ENCODE results near the gene TSPEAR. TPM values are rescaled to one million over a fixed set of nuclear protein-coding genes. Genes with fewer than 3 reads are reported as not detected.

Gene TSPEAR
- total RNA-seq, 1 donor: not detected

DNA sequence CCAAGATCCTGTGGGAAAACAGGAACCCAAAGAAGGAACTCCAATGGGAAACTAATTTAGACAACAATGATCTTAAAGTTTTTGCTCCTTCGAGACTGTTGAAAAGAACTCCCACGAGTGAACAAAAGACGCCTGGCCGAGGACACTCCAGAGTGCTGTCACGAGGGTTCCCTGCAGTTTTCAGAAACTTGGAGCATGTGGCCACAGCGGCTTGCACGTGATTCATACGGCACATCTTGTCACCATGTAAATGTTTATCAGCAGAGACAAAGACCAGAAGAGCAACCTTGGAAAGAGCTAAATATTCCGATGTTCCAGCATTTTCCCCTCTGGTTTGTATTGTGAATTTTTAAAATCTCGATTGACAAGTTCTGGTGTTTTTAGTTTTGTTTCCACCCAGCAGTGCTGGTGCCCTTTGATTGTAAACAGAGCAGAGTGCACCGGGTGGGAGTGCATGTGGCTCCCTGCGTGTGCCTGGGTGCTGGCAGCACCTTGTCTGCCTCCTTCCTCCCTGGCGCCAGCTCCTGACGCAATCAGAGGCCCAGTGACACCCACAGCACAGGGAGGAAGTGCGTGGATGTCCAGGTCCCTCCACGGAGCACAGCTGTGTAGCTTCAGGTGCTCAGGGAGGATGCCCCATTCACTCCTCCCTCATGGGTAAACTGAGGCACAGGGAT, 233.1 kb downstream of the TSPEAR start:
- no peaks in the 10 kb centered on the region for H3K9me3 ChIP-seq (ENCODE audit: low read depth, low read length)
- no peaks in the 10 kb centered on the region for H3K27me3 ChIP-seq (ENCODE audit: insufficient read depth, low read length)
- no peak overlapping the region for H3K4me3 ChIP-seq (ENCODE audit: low read length)
- H3K4me1 ChIP-seq (ENCODE audit: insufficient read depth, low read length): no peaks in the 10 kb centered on the region

GRCh38 chr21:44477712-44478111, 233.7 kb downstream of the TSPEAR start:
- H3K4me1 ChIP-seq (ENCODE audit: insufficient read depth, low read length): no peaks in the 10 kb centered on the region
- H3K9me3 ChIP-seq (ENCODE audit: low read depth, low read length): no peaks in the 10 kb centered on the region
- H3K4me3 ChIP-seq (ENCODE audit: low read length): no peak overlapping the region
- no peaks in the 10 kb centered on the region for H3K27me3 ChIP-seq (ENCODE audit: insufficient read depth, low read length)

DNA sequence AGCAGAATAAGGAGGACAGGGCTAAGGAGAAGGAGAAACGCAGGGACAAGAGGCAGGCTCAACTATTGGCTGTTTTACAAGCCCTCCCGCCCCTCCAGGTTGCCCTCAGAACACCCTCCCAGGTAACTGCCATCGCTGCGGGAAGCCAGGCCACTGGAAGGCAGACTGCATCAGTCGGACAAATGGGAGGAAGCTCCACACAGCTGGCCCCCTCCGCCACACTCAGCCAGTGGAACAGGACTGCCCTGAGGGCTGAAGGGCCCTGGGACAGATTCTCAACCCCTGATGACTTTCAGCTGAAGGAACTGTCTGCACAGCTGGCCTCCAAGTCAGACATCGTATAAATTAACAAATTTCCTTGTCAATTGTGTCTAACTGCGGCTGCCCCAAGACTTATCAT, 234.2 kb downstream of the TSPEAR start:
- no peaks in the 10 kb centered on the region for H3K9me3 ChIP-seq (ENCODE audit: low read depth, low read length)
- H3K27me3 ChIP-seq (ENCODE audit: insufficient read depth, low read length): no peaks in the 10 kb centered on the region
- no peaks in the 10 kb centered on the region for H3K4me1 ChIP-seq (ENCODE audit: insufficient read depth, low read length)
- no peak overlapping the region for H3K4me3 ChIP-seq (ENCODE audit: low read length)

- H3K4me1 ChIP-seq (ENCODE audit: insufficient read depth, low read length): no peaks in the 10 kb centered on the region
- H3K27me3 ChIP-seq (ENCODE audit: insufficient read depth, low read length): no peaks in the 10 kb centered on the region
- no peaks in the 10 kb centered on the region for H3K9me3 ChIP-seq (ENCODE audit: low read depth, low read length)
- no peak overlapping the region for H3K4me3 ChIP-seq (ENCODE audit: low read length)
Measured at GRCh38 chr21:44475266-44475845, 236.0 kb downstream of the TSPEAR start.

DNA sequence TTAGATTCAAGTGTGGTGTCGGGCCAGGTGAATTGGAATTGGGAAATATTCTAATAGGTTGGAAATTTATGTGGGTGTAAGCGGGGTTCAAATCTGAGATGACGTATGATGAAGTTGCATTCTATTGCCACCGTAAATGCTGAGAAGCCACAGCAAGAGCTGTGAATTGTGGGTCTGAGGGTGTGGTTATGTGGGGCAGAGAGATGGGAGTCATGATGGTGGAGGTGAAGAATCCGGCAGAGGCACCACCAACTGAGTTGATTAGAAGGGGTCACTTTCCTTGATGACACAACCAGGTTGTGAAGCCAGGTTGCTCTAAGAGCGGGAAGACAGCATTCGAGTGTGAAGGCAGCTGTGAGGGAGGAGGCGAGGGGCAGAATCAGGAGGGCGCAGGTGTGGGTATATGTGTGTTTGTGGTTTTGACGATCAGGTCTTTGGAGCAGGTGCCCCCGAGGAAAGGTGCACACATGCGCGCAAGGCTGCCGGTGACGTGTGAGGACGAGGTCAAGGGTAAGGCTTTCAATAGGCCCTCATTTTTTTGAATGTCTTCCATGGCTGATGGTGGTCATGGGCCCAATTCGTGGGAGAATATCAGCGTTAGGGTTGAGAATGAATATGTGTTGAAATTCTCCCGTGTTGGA, 237.3 kb downstream of the TSPEAR start:
- H3K4me1 ChIP-seq (ENCODE audit: insufficient read depth, low read length): no peaks in the 10 kb centered on the region

DNA sequence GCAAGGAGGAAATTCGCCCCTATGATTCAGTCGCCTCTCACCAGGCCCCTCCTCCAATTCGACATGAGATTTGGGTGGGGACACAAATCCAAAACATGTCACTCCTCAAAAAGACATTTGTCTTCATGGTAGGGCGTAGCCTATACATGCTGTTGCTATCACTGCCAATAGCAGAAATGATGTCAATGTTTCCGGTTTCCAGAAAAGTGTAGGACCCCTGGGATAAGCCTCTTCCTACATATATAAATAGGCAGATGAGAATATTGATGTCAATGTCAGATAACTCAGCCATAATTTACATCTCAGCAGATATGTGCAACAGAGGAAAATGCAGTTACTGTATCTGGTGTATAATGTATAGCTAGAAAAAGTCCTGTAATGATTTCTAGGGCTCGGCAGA, 239.4 kb downstream of the TSPEAR start:
- Histone ChIP-seq H3K4me1 (ENCODE audit: insufficient read depth, low read length) (no peaks in the 10 kb centered on the region), H3K4me3 (ENCODE audit: low read length) (no peak overlapping the region), H3K27me3 (ENCODE audit: insufficient read depth, low read length) (no peaks in the 10 kb centered on the region), H3K9me3 (ENCODE audit: low read depth, low read length) (no peaks in the 10 kb centered on the region)

More for the DNA sequence above, 237.3 kb downstream of the TSPEAR start:
- no peak overlapping the region for H3K4me3 ChIP-seq (ENCODE audit: low read length)
- no peaks in the 10 kb centered on the region for H3K9me3 ChIP-seq (ENCODE audit: low read depth, low read length)
- no peaks in the 10 kb centered on the region for H3K27me3 ChIP-seq (ENCODE audit: insufficient read depth, low read length)

GRCh38 chr21:44471341-44471740, 240.0 kb downstream of the TSPEAR start:
- Histone ChIP-seq H3K9me3 (ENCODE audit: low read depth, low read length) (no peaks in the 10 kb centered on the region), H3K4me1 (ENCODE audit: insufficient read depth, low read length) (no peaks in the 10 kb centered on the region), H3K27me3 (ENCODE audit: insufficient read depth, low read length) (no peaks in the 10 kb centered on the region), H3K4me3 (ENCODE audit: low read length) (no peak overlapping the region)

GRCh38 chr21:44467859-44468195, 243.5 kb downstream of the TSPEAR start:
- no peaks in the 10 kb centered on the region for H3K27me3 ChIP-seq (ENCODE audit: insufficient read depth, low read length)
- no peaks in the 10 kb centered on the region for H3K9me3 ChIP-seq (ENCODE audit: low read depth, low read length)
- H3K4me3 ChIP-seq (ENCODE audit: low read length): no peak overlapping the region
- H3K4me1 ChIP-seq (ENCODE audit: insufficient read depth, low read length): no peaks in the 10 kb centered on the region

GRCh38 chr21:44466996-44467858, 244.1 kb downstream of the TSPEAR start:
- Histone ChIP-seq H3K4me1 (ENCODE audit: insufficient read depth, low read length) (no peaks in the 10 kb centered on the region), H3K9me3 (ENCODE audit: low read depth, low read length) (no peaks in the 10 kb centered on the region), H3K4me3 (ENCODE audit: low read length) (no peak overlapping the region), H3K27me3 (ENCODE audit: insufficient read depth, low read length) (no peaks in the 10 kb centered on the region)

DNA sequence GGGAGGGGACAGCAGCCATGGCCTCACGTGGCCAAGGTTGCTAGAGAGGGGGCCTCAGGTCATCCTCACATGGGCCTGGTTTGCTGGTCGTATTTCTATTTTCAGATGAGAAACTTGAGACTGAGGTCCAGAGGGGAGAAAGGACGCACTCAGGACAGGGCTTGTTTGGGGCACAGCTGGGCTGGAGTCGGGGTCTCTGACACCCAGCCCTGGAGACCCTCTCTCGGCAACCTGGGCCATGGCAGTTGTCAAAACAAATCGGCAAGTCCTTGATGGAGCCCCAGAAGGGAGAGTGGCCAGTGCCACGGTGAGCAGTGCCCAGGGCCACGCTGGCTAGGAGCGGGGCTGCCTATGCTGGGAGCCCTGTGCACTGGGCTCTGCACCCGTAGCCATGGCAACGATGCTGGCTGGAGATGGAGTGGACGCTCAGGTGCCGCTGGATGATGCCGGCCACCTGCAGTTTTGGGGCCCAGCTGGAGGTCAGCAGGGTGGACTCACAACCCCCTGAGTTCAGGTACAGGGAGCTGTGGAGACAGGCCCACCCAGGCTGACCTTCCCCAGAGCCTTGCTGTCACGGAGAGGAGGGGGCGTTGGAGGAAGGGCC, 244.9 kb downstream of the TSPEAR start:
- H3K9me3 ChIP-seq (ENCODE audit: low read depth, low read length): no peaks in the 10 kb centered on the region
- H3K27me3 ChIP-seq (ENCODE audit: insufficient read depth, low read length): no peaks in the 10 kb centered on the region
- no peak overlapping the region for H3K4me3 ChIP-seq (ENCODE audit: low read length)
- H3K4me1 ChIP-seq (ENCODE audit: insufficient read depth, low read length): no peaks in the 10 kb centered on the region

DNA sequence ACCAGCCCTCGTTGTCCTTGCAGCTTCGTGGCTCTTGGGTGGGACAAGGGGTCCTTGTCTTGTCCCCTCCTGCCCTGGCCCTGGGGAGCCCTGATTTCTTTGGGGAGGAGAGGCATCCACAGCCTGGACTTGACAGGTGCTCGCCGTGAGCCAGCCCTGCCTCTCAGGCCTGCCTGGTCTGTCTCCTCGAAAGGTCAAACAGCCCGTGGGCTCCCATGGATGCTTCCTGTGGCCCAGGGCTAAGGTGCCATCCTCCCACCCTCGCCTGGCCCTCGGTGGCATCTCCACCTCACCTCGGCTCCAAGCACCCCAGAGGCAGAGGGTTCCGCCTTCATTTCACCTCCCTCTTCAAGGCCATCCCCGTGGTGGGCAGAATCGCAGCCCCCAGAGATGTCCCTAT, 247.0 kb downstream of the TSPEAR start:
- Histone ChIP-seq H3K9me3 (ENCODE audit: low read depth, low read length) (no peaks in the 10 kb centered on the region), H3K4me3 (ENCODE audit: low read length) (no peak overlapping the region), H3K27me3 (ENCODE audit: insufficient read depth, low read length) (no peaks in the 10 kb centered on the region), H3K4me1 (ENCODE audit: insufficient read depth, low read length) (no peaks in the 10 kb centered on the region)

GRCh38 chr21:44463724-44464123, 247.6 kb downstream of the TSPEAR start:
- H3K27me3 ChIP-seq (ENCODE audit: insufficient read depth, low read length): no peaks in the 10 kb centered on the region
- H3K4me1 ChIP-seq (ENCODE audit: insufficient read depth, low read length): no peaks in the 10 kb centered on the region
- no peaks in the 10 kb centered on the region for H3K9me3 ChIP-seq (ENCODE audit: low read depth, low read length)
- H3K4me3 ChIP-seq (ENCODE audit: low read length): no peak overlapping the region

DNA sequence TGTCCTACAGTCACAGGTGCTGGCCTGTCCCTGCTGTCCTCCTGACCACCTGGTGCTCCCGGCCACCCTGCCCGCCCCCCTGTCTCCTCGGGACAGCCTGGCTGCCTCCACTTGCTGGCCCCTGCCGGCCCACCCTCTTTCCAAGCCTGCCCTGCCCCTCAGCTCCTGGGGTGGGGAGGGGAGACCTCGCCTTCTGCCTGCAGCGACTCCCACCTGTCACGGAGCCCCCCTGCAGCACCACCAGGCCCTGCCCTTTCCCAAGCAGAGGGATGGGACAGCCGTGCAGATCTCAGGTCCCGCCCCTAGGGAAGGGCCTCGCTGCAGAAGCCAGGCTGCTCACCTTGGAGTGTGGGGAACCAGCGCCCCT, 248.6 kb downstream of the TSPEAR start:
- H3K4me3 ChIP-seq (ENCODE audit: low read length): no peak overlapping the region
- H3K27me3 ChIP-seq (ENCODE audit: insufficient read depth, low read length): no peaks in the 10 kb centered on the region
- H3K4me1 ChIP-seq (ENCODE audit: insufficient read depth, low read length): no peaks in the 10 kb centered on the region
- H3K9me3 ChIP-seq (ENCODE audit: low read depth, low read length): no peaks in the 10 kb centered on the region

GRCh38 chr21:44462086-44462833, 249.1 kb downstream of the TSPEAR start:
- no peaks in the 10 kb centered on the region for H3K4me1 ChIP-seq (ENCODE audit: insufficient read depth, low read length)
- H3K4me3 ChIP-seq (ENCODE audit: low read length): no peak overlapping the region
- H3K27me3 ChIP-seq (ENCODE audit: insufficient read depth, low read length): no peaks in the 10 kb centered on the region

More at GRCh38 chr21:44462086-44462833, 249.1 kb downstream of the TSPEAR start:
- H3K9me3 ChIP-seq (ENCODE audit: low read depth, low read length): no peaks in the 10 kb centered on the region
